GM06990 (cell line): Measurements from ENCODE around the gene ZDHHC14.
"Not testable (repeated sequence)": the region's sequence is repeated elsewhere in the genome, so short reads cannot be mapped to it uniquely, and the experiment has no call there.

Experiments
- DNase-seq: peaks from one replicate; pipeline ENCODE4 v3.0.0-alpha.2; 2011; ENCODE audit not compliant: insufficient read length; ENCODE audit errors: extremely low read depth
- H3K27me3 ChIP-seq: replicated peaks from 2 replicates; pipeline ENCODE4 v1.6.0; 2011; ENCODE audit warnings: low read length; ENCODE audit not compliant: control insufficient read depth, insufficient read depth
- H3K36me3 ChIP-seq: 2 replicates; pipeline ENCODE4 v1.5.1; 2011; ENCODE audit warnings: low read length; ENCODE audit not compliant: control insufficient read depth, insufficient read depth
- H3K4me3 ChIP-seq: replicated peaks from 2 replicates; pipeline ENCODE4 v1.5.1; 2011; ENCODE audit warnings: low read depth, mild to moderate bottlenecking, control low read depth, low read length
- TF ChIP-seq, protein P1 (sequence below): IDR thresholded peaks from 2 replicates; pipeline ENCODE4 v1.5.1; 2011; ENCODE audit warnings: low read length, control low read depth, mild to moderate bottlenecking, inconsistent platforms; ENCODE audit not compliant: insufficient read depth, poor library complexity, severe bottlenecking

Gene ZDHHC14

DNA sequence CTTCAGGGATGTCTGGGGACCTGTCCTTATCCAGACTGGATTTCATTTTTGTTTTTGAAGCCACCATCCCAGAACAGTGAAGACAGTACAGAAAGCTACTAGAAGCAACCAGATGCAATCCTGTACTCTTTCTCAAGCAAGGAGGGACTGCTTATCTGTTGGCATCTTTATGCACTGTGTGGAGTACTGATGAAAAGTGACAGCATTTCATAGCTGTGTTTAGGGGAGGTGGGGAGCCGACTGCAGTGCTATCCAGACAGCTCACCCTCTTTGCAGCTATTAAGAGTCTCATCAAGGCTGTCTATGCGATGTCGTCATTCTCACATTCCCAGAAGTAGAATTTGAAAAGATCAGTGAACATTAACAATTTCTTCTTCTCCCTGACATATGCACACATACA, 5.5 kb downstream of the ZDHHC14 start:
- Histone ChIP-seq H3K27me3 (no peaks in the 10 kb centered on the region), H3K4me3 (no peak overlapping the region), H3K36me3 (no peaks in the 10 kb centered on the region)
- TF ChIP-seq, protein P1, sequence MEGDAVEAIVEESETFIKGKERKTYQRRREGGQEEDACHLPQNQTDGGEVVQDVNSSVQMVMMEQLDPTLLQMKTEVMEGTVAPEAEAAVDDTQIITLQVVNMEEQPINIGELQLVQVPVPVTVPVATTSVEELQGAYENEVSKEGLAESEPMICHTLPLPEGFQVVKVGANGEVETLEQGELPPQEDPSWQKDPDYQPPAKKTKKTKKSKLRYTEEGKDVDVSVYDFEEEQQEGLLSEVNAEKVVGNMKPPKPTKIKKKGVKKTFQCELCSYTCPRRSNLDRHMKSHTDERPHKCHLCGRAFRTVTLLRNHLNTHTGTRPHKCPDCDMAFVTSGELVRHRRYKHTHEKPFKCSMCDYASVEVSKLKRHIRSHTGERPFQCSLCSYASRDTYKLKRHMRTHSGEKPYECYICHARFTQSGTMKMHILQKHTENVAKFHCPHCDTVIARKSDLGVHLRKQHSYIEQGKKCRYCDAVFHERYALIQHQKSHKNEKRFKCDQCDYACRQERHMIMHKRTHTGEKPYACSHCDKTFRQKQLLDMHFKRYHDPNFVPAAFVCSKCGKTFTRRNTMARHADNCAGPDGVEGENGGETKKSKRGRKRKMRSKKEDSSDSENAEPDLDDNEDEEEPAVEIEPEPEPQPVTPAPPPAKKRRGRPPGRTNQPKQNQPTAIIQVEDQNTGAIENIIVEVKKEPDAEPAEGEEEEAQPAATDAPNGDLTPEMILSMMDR, result no peak
- no peak for DNase-seq

DNA sequence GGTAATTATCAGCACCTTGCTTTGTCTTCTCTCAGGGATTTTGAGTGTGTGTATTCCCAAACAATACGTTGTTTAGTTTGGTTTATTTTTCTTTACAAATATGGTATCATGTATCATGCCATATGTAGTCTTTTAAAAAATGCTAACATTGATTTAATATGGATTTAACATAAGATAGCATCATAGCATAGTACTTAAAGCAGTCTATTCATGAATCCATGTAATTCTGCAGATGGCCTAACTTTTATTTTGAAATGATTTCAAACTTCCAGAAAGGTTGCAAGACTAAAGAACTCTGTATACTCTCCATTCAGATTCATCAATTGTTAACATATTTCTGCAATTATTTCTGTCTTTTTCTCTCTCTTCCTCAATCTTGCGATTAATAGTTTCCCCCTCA, 7.9 kb downstream of the ZDHHC14 start:
- no peak for DNase-seq
- TF ChIP-seq, protein P1, result no peak
- Histone ChIP-seq H3K36me3 (no peaks in the 10 kb centered on the region), H3K27me3 (no peaks in the 10 kb centered on the region), H3K4me3 (no peak overlapping the region)

DNA sequence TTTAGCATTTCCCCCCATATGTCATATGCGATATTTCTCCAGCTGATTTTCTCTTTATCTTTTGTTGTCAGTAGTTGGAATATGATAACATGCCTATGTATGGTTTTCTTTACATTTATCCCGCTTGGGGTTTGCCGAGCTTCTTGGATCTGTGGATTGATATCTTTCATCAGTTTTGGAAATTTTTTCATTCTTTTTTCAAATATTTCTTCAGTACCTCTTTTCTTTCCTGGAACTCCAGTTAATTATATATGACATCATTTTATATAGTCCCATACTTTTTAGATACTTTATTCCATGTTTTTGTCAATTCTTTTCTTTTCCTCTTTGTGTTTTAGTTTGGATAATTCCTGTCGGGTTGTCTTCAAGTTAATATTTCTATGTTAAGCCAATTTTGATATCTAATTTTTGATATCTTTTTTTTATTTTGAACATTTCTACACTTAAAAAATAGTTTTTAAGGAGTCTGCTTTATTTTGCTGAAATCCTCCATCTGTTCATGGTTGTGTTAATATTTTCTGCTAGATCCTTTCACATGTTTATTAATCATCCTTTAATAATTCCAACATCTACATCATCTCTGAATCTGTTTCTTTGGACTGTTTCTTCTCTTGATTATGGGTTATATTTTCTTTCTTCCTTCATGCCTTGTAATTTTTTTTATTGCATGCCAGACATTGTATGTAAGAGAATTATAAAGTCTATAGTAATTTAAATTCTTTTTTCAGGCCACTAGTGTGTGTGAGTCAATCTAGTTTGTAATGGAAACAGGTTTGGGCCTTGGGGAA, 9.5 kb downstream of the ZDHHC14 start:
- TF ChIP-seq, protein P1, result no peak
- no peak for DNase-seq
- H3K36me3 ChIP-seq, result no peaks in the 10 kb centered on the region

DNA sequence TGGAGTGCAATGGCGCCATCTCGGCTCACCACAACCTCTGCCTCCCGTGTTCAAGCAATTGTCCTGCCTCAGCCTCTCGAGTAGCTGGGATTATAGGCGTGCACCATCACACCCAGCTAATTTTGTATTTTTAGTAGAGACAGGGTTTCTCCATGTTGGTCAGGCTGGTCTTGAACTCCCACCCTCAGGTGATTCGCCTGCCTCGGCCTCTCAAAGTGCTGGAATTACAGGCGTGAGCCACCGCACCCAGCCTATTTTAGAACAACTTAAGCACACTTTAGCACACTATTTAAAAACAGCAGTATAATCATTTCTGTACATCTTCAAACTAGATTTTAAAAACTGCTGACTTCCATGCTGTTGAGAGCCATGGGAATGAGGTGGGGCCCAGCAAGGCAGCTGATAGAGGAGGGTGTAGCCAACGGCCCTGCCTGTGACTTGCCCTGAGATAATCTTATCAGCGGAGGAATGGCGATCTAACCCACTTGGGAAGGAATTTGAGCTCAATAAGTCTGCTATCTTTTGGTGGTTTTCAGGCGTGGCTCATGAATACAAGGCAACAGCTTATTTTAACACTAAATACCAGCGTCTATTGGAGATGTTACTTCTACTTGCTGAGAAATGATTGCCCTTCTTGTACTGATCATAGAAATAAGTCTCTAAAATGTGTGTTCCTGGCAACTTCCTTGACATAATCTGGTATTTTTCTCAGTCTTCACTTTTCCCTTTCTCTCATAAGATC, 12.1 kb downstream of the ZDHHC14 start:
- DNase-seq, result no peak
- TF ChIP-seq, protein P1, result no peak
- Histone ChIP-seq H3K36me3 (no peaks in the 10 kb centered on the region), H3K27me3 (no peaks in the 10 kb centered on the region), H3K4me3 (no peak overlapping the region)

More for the DNA sequence above, 9.5 kb downstream of the ZDHHC14 start:
- no peak overlapping the region for H3K4me3 ChIP-seq
- H3K27me3 ChIP-seq, result no peaks in the 10 kb centered on the region

DNA sequence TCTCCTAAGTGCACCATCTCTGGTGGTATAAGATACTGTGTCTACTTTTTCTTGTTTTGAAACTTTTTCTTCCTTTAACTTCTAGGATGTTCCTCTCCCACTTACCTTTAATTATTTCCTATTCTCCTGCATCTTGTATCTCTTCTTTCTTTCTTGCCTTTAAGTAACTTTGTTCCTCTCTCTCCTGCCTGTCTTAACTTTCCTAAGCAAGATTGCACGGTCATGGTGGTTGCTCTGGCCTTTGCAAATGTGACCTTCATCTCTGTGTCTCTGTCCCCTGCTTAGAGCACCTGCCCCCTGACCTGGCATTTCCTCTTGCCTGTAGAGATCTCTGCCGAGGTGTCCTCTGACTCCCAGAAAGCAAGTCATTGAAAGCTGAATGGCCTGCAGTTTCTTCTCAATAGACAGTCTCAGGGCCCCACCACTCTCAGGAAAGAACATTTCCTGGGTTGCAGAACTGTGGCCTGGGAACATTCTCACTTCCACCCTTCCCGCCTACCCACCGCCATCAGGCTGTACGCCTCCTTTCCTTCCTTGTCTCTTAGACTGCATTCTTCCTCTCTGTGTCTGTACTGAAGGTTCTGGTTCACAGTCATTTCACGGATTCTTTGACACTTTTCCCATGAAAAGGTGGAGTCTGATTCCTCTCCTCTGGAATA, 12.8 kb downstream of the ZDHHC14 start:
- no peaks in the 10 kb centered on the region for H3K36me3 ChIP-seq
- H3K27me3 ChIP-seq, result no peaks in the 10 kb centered on the region
- H3K4me3 ChIP-seq, result no peak overlapping the region
- TF ChIP-seq, protein P1, result no peak
- no peak for DNase-seq

DNA sequence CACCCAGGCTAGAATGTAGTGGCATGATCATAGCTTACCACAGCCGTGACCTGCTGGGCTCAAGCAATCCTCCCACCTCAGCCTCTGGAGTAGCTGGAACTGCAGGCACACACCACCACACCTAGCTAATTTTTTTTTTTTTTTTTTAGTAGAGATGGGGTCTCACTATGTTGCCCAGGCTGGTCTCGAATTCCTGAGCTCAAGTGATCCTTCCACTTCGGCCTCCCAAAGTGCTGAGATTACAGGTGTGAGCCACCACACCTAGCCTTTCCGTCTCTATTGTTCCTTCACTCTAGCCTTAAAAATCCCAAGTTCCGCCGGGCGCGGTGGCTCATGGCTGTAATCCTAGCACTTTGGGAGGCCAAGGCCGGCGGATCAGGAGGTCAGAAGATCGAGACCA, 14.2 kb downstream of the ZDHHC14 start:
- not testable (repeated sequence) for DNase-seq

More for the DNA sequence above, 14.2 kb downstream of the ZDHHC14 start:
- H3K4me3 ChIP-seq, H3K27me3 ChIP-seq, H3K36me3 ChIP-seq: not testable (repeated sequence)
